Natural killer cell (primary cell): ENCODE measurements around the gene OTOGL. TPM values are rescaled to one million over a fixed set of nuclear protein-coding genes. Genes with fewer than 3 reads are reported as not detected.

Experiments used
- ATAC-seq, 3 donors: fragments of 150-1000 bp in 2 of 3; fragments of 200-7000 bp in 1 of 3; cut with Tn5 transposase; 1 replicate in 1 of 3; 2 replicates in 2 of 3; pipeline ENCODE4 v1.10.0; 2021; ENCODE audit warnings: mild to moderate bottlenecking in 2 of 3, moderate library complexity in 2 of 3
- DNase-seq, 2 donors: peaks; one replicate each; pipeline versions ENCODE4 v3.0.0 to v3.0.0-alpha.2; 2013 to 2021; ENCODE audit warnings: mixed read lengths in 1 of 2
- H3K27ac ChIP-seq: one replicate; pipeline ENCODE4 v1.5.1; 2013; ENCODE audit warnings: mild to moderate bottlenecking, low read length
- H3K27me3 ChIP-seq: one replicate; pipeline ENCODE4 v1.6.1; 2013; ENCODE audit warnings: low read length; ENCODE audit not compliant: control insufficient read depth, insufficient read depth
- H3K36me3 ChIP-seq: one replicate; pipeline ENCODE4 v1.6.1; 2013; ENCODE audit warnings: low read length; ENCODE audit not compliant: control insufficient read depth, insufficient read depth
- H3K4me1 ChIP-seq: one replicate; pipeline ENCODE4 v1.6.1; 2013; ENCODE audit warnings: low read length; ENCODE audit not compliant: control insufficient read depth, insufficient read depth
- H3K4me3 ChIP-seq: one replicate; pipeline ENCODE4 v1.5.1; 2013; ENCODE audit warnings: low read length
- H3K9me3 ChIP-seq: one replicate; pipeline ENCODE4 v1.6.1; 2013; ENCODE audit warnings: low read length; ENCODE audit not compliant: control insufficient read depth, insufficient read depth
- H3K27ac Mint-ChIP-seq, 2 donors: one replicate each; pipeline ENCODE4 v1.8.0; 2022; ENCODE audit warnings: mild to moderate bottlenecking in 2 of 2, mixed read lengths in 2 of 2, moderate library complexity in 1 of 2
- H3K27me3 Mint-ChIP-seq, 2 donors: one replicate each; pipeline ENCODE4 v1.8.0; 2022; ENCODE audit warnings: low read depth in 2 of 2, mixed read lengths in 2 of 2
- H3K36me3 Mint-ChIP-seq: one replicate; pipeline ENCODE4 v1.8.0; 2022; ENCODE audit warnings: mixed read lengths
- H3K4me1 Mint-ChIP-seq, 2 donors: one replicate each; pipeline ENCODE4 v1.8.0; 2022; ENCODE audit warnings: mixed read lengths in 2 of 2
- H3K4me3 Mint-ChIP-seq: one replicate; pipeline ENCODE4 v1.8.0; 2022; ENCODE audit warnings: mild to moderate bottlenecking, moderate library complexity, mixed read lengths
- H3K9me3 Mint-ChIP-seq, 2 donors: one replicate each; pipeline ENCODE4 v1.8.0; 2022; ENCODE audit warnings: mixed read lengths in 2 of 2
- WGBS: methylation state at CpG from one replicate; pipeline ENCODE4 v1.1.7; 2013; ENCODE audit warnings: missing lambda C conversion rate; ENCODE audit not compliant: insufficient coverage; 5-methylcytosine and 5-hydroxymethylcytosine counted together
- intact Hi-C: fragments of 100-400 bp; cut with micrococcal nuclease; formaldehyde crosslinking; loops from one replicate; pipeline ENCODE4 v1.14.2; 2022
- total RNA-seq, 4 donors: library from RNA; stranded (reverse); fragments of 120-200 nt in 1 of 4; gene quantifications; one replicate each; pipeline versions ENCODE4 v1.2.3 to v1.2.4, GENCODE V29; 2013 to 2022
- TF ChIP-seq, protein P1 (sequence below): fragments of 200-600 bp; IDR thresholded peaks from one replicate; pipeline ENCODE4 v1.8.0; 2022; ENCODE audit warnings: antibody characterized with exemption

OTOGL gene
- total RNA-seq, 3 donors from 2014 or later (not counting 1 experiment from before 2014, with no cell fraction given): not detected

DNA sequence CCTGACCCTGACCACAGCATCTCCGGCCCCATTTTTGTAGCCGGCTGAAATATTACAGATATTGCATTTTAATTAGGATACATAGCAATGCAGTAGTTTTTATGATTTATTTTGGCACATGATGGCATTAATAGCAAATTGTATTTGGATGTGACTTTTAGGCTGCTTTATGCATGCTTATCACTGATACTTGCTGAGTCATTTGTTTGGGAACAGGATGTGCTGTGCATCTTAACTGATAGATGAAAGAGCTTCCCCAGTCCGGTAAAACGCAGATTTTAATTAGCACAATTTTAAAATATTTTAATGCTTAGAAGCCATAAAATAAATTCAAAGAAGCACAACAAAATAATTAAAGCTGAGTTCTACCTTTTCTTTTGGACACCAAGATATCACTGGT lies 90.7 kb downstream of the OTOGL start:
- Histone ChIP-seq H3K27me3 (no peaks in the 10 kb centered on the region), H3K36me3 (no peaks in the 10 kb centered on the region), H3K4me3 (no peak overlapping the region), H3K9me3 (no peaks in the 10 kb centered on the region), H3K27ac (no peak overlapping the region), H3K4me1 (peaks cover 13% of the 10 kb centered on the region)
- Mint-ChIP-seq H3K9me3 (no peaks in the 10 kb centered on the region), H3K4me1 (peaks cover 0 to 2% of the 10 kb centered on the region in 2 donors), H3K27me3 (peaks cover 2 to 6% of the 10 kb centered on the region in 2 donors), H3K4me3 (no peak overlapping the region), H3K36me3 (no peaks in the 10 kb centered on the region), H3K27ac (no peak overlapping the region)
- DNase-seq (no peak), ATAC-seq (no peak)
- 82% methylated on average over 3 of the region's 4 CpGs for WGBS
- TF ChIP-seq, protein P1, sequence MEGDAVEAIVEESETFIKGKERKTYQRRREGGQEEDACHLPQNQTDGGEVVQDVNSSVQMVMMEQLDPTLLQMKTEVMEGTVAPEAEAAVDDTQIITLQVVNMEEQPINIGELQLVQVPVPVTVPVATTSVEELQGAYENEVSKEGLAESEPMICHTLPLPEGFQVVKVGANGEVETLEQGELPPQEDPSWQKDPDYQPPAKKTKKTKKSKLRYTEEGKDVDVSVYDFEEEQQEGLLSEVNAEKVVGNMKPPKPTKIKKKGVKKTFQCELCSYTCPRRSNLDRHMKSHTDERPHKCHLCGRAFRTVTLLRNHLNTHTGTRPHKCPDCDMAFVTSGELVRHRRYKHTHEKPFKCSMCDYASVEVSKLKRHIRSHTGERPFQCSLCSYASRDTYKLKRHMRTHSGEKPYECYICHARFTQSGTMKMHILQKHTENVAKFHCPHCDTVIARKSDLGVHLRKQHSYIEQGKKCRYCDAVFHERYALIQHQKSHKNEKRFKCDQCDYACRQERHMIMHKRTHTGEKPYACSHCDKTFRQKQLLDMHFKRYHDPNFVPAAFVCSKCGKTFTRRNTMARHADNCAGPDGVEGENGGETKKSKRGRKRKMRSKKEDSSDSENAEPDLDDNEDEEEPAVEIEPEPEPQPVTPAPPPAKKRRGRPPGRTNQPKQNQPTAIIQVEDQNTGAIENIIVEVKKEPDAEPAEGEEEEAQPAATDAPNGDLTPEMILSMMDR: no peak
- intact Hi-C loops: no loop called here

DNA sequence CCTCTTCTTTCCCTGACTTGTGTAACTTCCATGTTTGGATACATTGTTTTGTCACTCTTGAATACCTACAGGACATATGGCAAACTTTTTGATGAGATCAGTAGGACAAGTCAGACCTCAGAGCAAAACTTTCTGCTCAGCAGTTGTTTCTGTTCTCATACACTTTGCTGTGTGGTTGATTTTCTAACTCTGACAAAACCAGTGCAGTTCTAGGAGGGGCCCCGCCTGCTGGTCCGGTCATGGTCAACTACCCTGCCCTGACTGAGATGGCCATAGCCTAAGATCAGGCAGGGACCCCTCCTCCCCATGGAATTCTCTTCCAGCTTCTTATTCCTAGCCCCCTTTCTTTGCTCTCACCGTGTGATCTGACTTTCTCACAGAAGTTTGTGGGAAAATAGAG lies 92.8 kb downstream of the OTOGL start:
- Mint-ChIP-seq H3K4me1 (no peaks in the 10 kb centered on the region), H3K9me3 (no peaks in the 10 kb centered on the region), H3K27ac (no peak overlapping the region), H3K4me3 (no peak overlapping the region), H3K27me3 (peaks cover 2 to 6% of the 10 kb centered on the region in 2 donors), H3K36me3 (no peaks in the 10 kb centered on the region)
- WGBS: 89% methylated on average over 3 of the region's 3 CpGs
- intact Hi-C loops: no loop called here
- Histone ChIP-seq H3K4me1 (peaks cover 8% of the 10 kb centered on the region), H3K36me3 (no peaks in the 10 kb centered on the region), H3K4me3 (no peak overlapping the region), H3K27me3 (no peaks in the 10 kb centered on the region), H3K27ac (no peak overlapping the region), H3K9me3 (no peaks in the 10 kb centered on the region)
- TF ChIP-seq, protein P1: no peak
- no peak for ATAC-seq
- DNase-seq: no peak

GRCh38 chr12:80193865-80194264 lies 94.5 kb downstream of the OTOGL start:
- intact Hi-C loops: no loop called here
- ATAC-seq: no peak
- no peaks in the 10 kb centered on the region for H3K36me3 Mint-ChIP-seq
- 85% methylated on average over 4 of the region's 4 CpGs for WGBS
- H3K27ac Mint-ChIP-seq: no peak overlapping the region
- H3K9me3 Mint-ChIP-seq: no peaks in the 10 kb centered on the region
- no peaks in the 10 kb centered on the region for H3K4me1 Mint-ChIP-seq
- H3K27me3 ChIP-seq: no peaks in the 10 kb centered on the region
- H3K4me3 Mint-ChIP-seq: no peak overlapping the region
- no peak overlapping the region for H3K4me3 ChIP-seq
- peaks cover 5 to 6% of the 10 kb centered on the region in 2 donors for H3K27me3 Mint-ChIP-seq
- H3K36me3 ChIP-seq: no peaks in the 10 kb centered on the region
- TF ChIP-seq, protein P1: no peak
- no peak overlapping the region for H3K27ac ChIP-seq
- no peaks in the 10 kb centered on the region for H3K9me3 ChIP-seq
- no peak for DNase-seq
- H3K4me1 ChIP-seq: no peaks in the 10 kb centered on the region

DNA sequence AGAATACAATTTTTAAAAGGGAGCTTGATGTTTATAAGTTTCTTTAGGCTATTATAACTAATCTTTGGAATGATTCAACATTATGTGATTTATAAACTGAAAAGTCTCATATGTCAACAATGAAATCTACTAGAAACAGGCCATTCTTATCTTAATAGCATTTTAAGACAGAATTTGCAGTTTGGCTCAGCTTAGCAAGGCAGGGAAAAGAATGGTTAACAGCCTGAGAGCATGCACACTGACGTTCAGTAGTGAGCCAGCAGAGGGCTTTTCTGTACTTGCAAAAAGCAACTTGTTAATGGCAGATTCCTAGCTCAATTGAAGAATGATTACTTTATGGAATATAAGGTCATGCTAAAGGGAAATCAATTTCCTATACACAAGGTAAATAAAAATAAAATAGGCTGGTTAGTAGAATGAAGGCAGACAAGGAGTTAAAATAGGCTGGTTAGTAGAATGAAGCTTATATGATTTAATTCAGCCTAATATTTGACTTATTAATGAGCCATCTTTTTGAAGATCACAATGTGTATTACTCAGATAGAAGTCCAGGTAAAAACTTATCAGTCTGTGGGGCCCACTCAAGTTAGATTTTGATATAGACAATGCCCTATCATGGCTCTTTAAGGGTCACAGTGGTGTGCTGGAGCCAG lies 95.9 kb downstream of the OTOGL start:
- Mint-ChIP-seq H3K27ac (no peak overlapping the region), H3K36me3 (no peaks in the 10 kb centered on the region), H3K27me3 (peaks cover 5 to 6% of the 10 kb centered on the region in 2 donors), H3K4me1 (no peaks in the 10 kb centered on the region), H3K9me3 (no peaks in the 10 kb centered on the region), H3K4me3 (no peak overlapping the region)
- Histone ChIP-seq H3K4me1 (no peaks in the 10 kb centered on the region), H3K27me3 (no peaks in the 10 kb centered on the region), H3K27ac (no peak overlapping the region), H3K9me3 (no peaks in the 10 kb centered on the region), H3K4me3 (no peak overlapping the region), H3K36me3 (no peaks in the 10 kb centered on the region)
- intact Hi-C loops: no loop called here
- DNase-seq (no peak), ATAC-seq (no peak)
- WGBS: 15% methylated on average over 1 of the region's 1 CpG
- TF ChIP-seq, protein P1: no peak
